Hematopoietic multipotent progenitor cell (in vitro differentiated cells): ENCODE results near the gene TPD52L1. TPM values are rescaled to one million over a fixed set of nuclear protein-coding genes. Genes with fewer than 3 reads are reported as not detected.
A peak's percentile ranks its signal among the peaks of the same experiment; 100 is the strongest.

Experiments
- DNase-seq, 3 donors: peaks; one replicate each; pipeline ENCODE4 v3.0.0-alpha.2; 2011 to 2015; ENCODE audit warnings: low read depth in 2 of 3, low spot score in 2 of 3
- total RNA-seq: library from RNA; depleted of rRNA; stranded (reverse); fragments of >200 nt; gene quantifications from one replicate; pipeline ENCODE4 v1.2.3, GENCODE V29; 2012

The TPD52L1 gene
- total RNA-seq, 1 donor = 1.1 TPM

DNA sequence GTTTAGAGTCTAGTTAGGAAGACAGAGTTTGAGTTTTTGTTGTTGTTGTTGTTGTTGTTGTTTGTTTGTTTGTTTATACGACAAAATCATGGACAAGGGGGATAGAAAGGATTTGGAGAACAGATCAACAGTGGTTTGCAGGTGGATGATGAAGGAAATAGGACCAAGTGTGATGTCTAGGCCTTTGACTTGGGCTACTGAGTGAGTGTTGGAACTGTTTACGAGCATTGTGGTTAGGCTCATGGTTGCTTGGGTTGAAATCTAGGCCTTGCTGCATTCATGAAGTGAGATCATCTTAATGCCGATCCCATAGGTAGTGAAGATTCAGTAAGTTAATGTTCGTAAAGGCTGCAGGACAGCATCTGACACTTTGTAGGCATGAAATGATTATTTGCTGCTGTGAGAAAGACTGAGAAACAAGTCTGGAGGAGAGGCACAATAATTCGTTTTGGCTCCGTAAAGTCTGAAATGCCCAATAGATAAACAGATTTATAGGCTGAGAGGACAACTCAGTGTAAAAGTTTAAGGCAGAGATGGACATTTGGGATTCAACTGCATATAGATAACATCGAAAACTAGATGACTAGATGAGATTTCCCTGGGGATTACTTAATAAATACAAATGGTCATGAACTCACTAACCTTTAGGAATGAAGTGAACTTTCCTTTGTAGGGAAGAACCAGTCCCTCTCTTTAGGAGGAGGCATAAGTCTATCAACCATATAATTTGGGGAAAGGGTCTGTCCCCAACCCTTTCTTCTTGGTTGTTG, 78.2 kb downstream of the TPD52L1 start:
- DNase-seq = no peak

- no peak for DNase-seq
Measured at GRCh38 chr6:125232466-125232865, 78.9 kb downstream of the TPD52L1 start.

- DNase-seq = no peak
Measured at GRCh38 chr6:125233202-125233601, 79.6 kb downstream of the TPD52L1 start.

GRCh38 chr6:125236536-125237327, 83.2 kb downstream of the TPD52L1 start:
- DNase-seq = no peak

DNA sequence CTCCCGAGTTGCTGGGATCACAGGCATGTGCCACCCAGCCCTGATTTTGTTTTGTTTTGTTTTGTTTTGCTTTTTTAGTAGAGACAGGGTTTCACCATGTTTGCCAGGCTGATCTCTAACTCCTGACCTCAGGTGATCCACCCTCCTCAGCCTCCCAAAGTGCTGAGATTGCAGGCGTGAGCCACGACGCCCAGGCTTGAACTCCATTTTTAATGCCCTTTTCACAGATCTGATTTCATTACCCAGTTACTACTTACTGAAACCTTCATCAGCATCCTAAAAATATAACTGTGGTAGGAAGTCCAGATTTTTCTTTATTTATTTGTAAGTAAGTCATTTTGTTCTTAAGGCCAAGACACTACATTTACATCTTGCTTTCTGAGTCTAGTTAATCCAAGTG, 84.2 kb downstream of the TPD52L1 start:
- DNase-seq = no peak

GRCh38 chr6:125245109-125245508, 91.5 kb downstream of the TPD52L1 start:
- no peak for DNase-seq

DNA sequence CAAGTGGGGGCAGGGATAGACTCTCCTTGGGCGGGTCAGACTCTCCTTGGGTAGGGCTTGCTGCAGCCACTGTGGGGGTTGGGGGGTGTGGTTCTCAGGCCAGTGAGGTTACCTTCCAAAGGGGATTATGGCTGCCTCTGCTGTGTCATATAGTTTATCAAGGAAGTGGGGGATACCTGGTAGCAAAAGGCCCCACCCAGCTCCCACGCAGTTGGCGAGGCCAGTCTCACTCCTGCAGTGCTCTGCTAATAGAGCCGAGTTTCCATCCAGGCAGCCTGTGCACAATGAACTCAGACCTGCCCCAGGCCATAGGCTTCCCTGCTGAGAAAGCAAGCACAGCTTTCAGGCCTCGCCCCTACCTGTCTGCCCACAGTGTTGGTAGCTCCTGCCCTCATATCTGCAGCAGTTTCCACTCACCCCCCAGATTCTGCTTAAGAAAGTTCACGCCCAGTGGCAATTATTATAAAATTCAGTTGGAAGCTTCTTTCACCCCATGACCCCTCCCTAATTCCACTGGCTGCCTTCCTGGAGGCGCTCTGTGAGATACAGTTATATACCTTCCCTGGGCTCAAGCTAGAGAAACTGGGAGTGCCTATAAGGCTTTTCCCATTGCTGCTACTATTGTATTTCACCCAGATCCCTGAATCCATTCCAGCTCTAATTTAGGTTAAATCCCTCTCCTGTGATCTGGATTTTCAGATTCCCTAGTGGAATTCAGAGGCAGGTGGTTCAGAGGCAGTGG, 92.1 kb downstream of the TPD52L1 start:
- DNase-seq = no peak

GRCh38 chr6:125246566-125246965, 93.0 kb downstream of the TPD52L1 start:
- DNase-seq = no peak

GRCh38 chr6:125248136-125248535, 94.6 kb downstream of the TPD52L1 start:
- no peak for DNase-seq

GRCh38 chr6:125250511-125250910, 96.9 kb downstream of the TPD52L1 start:
- no peak for DNase-seq

- no peak for DNase-seq
Measured at GRCh38 chr6:125251516-125252220, 98.1 kb downstream of the TPD52L1 start.

GRCh38 chr6:125252891-125253290, 99.3 kb downstream of the TPD52L1 start:
- no peak for DNase-seq

DNA sequence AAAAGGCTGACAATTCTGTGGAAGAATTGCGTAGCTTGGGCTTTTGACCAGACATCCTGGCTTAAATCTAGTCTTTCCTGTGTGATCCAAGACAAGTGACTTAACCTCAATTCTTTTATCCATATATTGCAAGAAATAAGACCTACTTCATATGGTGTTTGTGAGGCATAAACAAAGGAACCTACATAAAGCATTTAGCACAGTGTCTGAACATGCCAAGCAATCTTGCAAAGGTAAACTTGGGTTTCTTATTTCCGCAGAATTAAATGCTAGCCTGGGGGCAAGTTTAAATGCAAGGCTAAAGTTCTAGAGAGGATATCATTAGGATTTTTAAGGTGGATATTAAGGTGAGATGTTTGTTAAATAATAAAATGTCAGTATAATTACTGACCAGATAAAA, 100.3 kb downstream of the TPD52L1 start:
- DNase-seq = no peak

DNA sequence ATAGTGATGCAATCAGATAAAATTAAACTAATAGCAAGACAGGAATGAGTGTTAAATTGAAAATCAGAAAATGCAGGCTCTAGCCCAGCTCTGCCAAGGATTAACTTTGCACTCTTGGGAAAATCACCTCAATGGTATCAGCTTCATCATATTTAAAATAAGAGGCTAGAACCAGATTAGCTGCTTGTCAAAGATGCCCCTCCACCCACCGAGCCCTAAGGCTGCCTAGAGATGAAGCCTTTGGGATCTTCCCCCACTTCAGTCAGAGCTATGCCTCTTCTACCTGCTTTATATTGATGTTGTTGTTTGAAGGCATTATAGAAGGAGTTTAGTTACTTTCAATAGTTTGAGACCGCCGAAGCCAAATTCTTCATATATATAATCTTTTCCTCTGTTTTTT, 100.7 kb downstream of the TPD52L1 start:
- DNase-seq = no peak

DNA sequence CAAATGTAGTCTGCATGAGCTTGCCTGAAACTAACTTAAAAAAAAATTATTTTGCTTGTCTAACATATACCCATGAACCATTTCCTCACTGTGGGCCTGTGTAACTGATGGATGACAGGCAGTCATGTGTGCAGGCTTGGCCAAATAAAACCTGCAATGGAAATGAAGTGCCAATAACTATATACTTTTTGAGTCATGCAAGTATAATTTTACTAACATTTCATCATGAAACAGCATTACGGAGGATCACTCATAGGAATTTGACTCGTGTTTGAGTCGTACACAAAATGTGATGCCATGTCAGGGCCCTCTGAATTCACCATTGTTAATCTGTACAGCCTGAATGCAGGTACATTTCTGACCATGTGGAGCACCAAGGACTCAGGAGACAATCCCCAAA, 101.6 kb downstream of the TPD52L1 start:
- no peak for DNase-seq

GRCh38 chr6:125257351-125257750, 103.8 kb downstream of the TPD52L1 start:
- no peak for DNase-seq

DNA sequence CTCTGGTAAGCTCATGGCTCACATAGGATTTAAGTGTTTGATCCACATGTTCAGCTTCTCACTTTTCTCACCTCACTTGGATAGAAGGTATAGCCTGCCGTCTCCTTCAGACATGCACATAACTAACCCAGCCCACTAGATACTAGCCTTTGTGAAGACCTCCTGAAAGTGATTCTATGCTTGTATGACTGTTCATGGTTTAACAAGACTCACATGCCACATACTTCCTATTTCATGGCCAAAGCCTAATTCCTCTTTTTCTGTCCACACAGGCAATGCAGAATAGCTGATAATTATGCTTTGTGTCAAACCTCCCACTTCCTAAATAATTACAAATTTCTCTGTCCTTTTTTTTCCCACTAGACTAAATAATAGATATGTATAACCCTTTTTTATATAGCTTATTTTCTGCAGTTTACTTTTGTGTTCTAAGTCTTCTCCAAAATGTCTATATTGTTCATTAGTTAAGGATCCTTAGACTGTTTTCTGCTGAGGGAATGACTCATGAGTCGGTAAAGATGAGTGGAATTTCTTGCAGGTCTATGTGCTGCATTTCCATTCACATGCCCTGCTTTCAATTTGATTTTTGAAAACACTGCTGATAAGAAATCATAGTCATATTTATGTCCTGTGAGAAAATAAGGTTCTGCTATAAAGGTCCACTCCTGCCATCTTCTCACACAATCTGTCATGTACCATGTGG, 105.2 kb downstream of the TPD52L1 start:
- peak in 2 of 3 donors; percentile 5 to 39 for DNase-seq

DNA sequence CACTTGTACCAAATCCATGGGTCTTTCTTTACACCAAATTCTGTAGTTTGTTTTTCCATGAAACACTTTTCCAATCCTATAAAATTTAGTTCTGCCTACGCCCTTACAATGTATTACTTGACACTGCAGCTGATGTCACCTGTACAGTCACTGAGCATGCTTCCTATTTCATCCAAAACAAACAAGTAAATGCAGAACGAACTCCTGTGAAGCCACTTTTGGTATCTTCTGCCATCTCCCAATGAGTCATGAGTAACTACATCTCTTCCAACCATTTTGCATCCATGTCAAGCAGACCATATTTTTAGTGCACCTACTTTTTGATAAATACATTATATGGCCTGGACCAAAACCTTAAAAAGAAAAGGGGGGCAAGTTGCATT, 105.8 kb downstream of the TPD52L1 start:
- no peak for DNase-seq

GRCh38 chr6:125262016-125263013, 108.7 kb downstream of the TPD52L1 start:
- no peak for DNase-seq
